KOPT-K1 (cell line): ENCODE measurements around the gene D2HGDH.
A peak's percentile ranks its signal among the peaks of the same experiment; 100 is the strongest.

ENCODE experiments used
- H3K27ac ChIP-seq: fragments of 200-600 bp; sonication (generic); 2 replicates; pipeline ENCODE4 v1.5.1; 2016; ENCODE audit warnings: antibody characterized with exemption, mild to moderate bottlenecking, low read depth, low read length; ENCODE audit not compliant: poor library complexity, severe bottlenecking
- H3K36me3 ChIP-seq: fragments of 200-600 bp; sonication (generic); 2 replicates; pipeline ENCODE4 v1.5.1; 2017; ENCODE audit warnings: antibody characterized with exemption, mild to moderate bottlenecking, low read length, moderate library complexity; ENCODE audit not compliant: insufficient read depth
- H3K9me3 ChIP-seq: fragments of 200-600 bp; sonication (generic); 2 replicates; pipeline ENCODE4 v1.5.1; 2017; ENCODE audit warnings: antibody characterized with exemption, low read length, mild to moderate bottlenecking; ENCODE audit not compliant: insufficient read depth, poor library complexity, severe bottlenecking

D2HGDH gene

GRCh38 chr2:241734467-241735208 is at the start of gene D2HGDH:
Gene D2HGDH (plus strand): TSS chr2:241734630. CDS start chr2:241735225, 595 bp downstream.
- Histone ChIP-seq H3K9me3 (no peaks in the 10 kb centered on the region), H3K36me3 (peaks cover 11% of the 10 kb centered on the region; the same call in 1 of the 2 replicates), H3K27ac (peak within 1 kb of the TSS; percentile 96)

GRCh38 chr2:241686324-241686649 is 48.1 kb upstream of the D2HGDH start:
- no peaks in the 10 kb centered on the region for H3K9me3 ChIP-seq
- peak overlapping the region; percentile 97 for H3K27ac ChIP-seq
- peaks cover 57% of the 10 kb centered on the region for H3K36me3 ChIP-seq

- peak within 1 kb of the TSS; percentile 97 for H3K27ac ChIP-seq
- peaks cover 57% of the 10 kb centered on the region for H3K36me3 ChIP-seq
- H3K9me3 ChIP-seq, result no peaks in the 10 kb centered on the region
Measured at GRCh38 chr2:241686650-241687425, 47.6 kb upstream of the D2HGDH start, which contains the start of gene DTYMK. Gene DTYMK (minus strand): TSS chr2:241686815. CDS start chr2:241686783, 32 bp downstream.

GRCh38 chr2:241689306-241689705 is 45.1 kb upstream of the D2HGDH start:
- Histone ChIP-seq H3K36me3 (peaks cover 56% of the 10 kb centered on the region), H3K27ac (peak overlapping the region; percentile 38), H3K9me3 (no peaks in the 10 kb centered on the region)

GRCh38 chr2:241690202-241690717 is 44.2 kb upstream of the D2HGDH start:
- H3K27ac ChIP-seq, result peak overlapping the region; percentile 38
- no peaks in the 10 kb centered on the region for H3K9me3 ChIP-seq
- peaks cover 57% of the 10 kb centered on the region for H3K36me3 ChIP-seq

GRCh38 chr2:241692448-241692847 is 42.0 kb upstream of the D2HGDH start:
- Histone ChIP-seq H3K9me3 (no peaks in the 10 kb centered on the region), H3K27ac (no peak overlapping the region), H3K36me3 (peaks cover 67% of the 10 kb centered on the region)

- no peak overlapping the region for H3K27ac ChIP-seq
- no peaks in the 10 kb centered on the region for H3K9me3 ChIP-seq
- H3K36me3 ChIP-seq, result peaks cover 55% of the 10 kb centered on the region
Measured at GRCh38 chr2:241695651-241696050, 38.8 kb upstream of the D2HGDH start.

GRCh38 chr2:241701149-241701398 is 33.4 kb upstream of the D2HGDH start:
- peaks cover 25% of the 10 kb centered on the region for H3K36me3 ChIP-seq
- peaks cover 6% of the 10 kb centered on the region for H3K9me3 ChIP-seq
- H3K27ac ChIP-seq, result peak overlapping the region; percentile 92

- H3K27ac ChIP-seq, result peak within 1 kb of the TSS; percentile 92
- peaks cover 12% of the 10 kb centered on the region for H3K9me3 ChIP-seq
- H3K36me3 ChIP-seq, result peaks cover 29% of the 10 kb centered on the region
Measured at GRCh38 chr2:241701399-241702154, 32.9 kb upstream of the D2HGDH start, which contains the start of gene ING5. Gene ING5 (plus strand): TSS chr2:241702039. CDS start chr2:241702066, 27 bp downstream.

- peak overlapping the region; percentile 92 for H3K27ac ChIP-seq
- H3K36me3 ChIP-seq, result peaks cover 37% of the 10 kb centered on the region
- H3K9me3 ChIP-seq, result peaks cover 16% of the 10 kb centered on the region
Measured at GRCh38 chr2:241702155-241703031, 32.0 kb upstream of the D2HGDH start.

- peaks cover 44% of the 10 kb centered on the region for H3K36me3 ChIP-seq
- H3K9me3 ChIP-seq, result peaks cover 16% of the 10 kb centered on the region
- H3K27ac ChIP-seq, result peak overlapping the region; percentile 92
Measured at GRCh38 chr2:241703032-241703604, 31.3 kb upstream of the D2HGDH start.

- peaks cover 77% of the 10 kb centered on the region for H3K36me3 ChIP-seq
- peaks cover 16% of the 10 kb centered on the region for H3K9me3 ChIP-seq
- no peak overlapping the region for H3K27ac ChIP-seq
Measured at GRCh38 chr2:241706537-241706936, 27.9 kb upstream of the D2HGDH start.

GRCh38 chr2:241708879-241709278 is 25.6 kb upstream of the D2HGDH start:
- H3K36me3 ChIP-seq, result peaks cover 95% of the 10 kb centered on the region
- peaks cover 16% of the 10 kb centered on the region for H3K9me3 ChIP-seq
- H3K27ac ChIP-seq, result no peak overlapping the region

- no peak overlapping the region for H3K27ac ChIP-seq
- H3K9me3 ChIP-seq, result no peaks in the 10 kb centered on the region
- H3K36me3 ChIP-seq, result peaks cover 97% of the 10 kb centered on the region
Measured at GRCh38 chr2:241719093-241719492, 15.3 kb upstream of the D2HGDH start.
